Measurements from ENCODE around the gene ANGPTL5.

- no peak for TF ChIP-seq CTCF (IDR thresholded peaks at IDR 0.05)
- TF ChIP-seq POLR2AphosphoS5 (IDR thresholded peaks at IDR 0.05): no peak
- no peak for TF ChIP-seq POLR2A (IDR thresholded peaks at IDR 0.05)
Observed at GRCh38 chr11:101840704-101841103, 75.6 kb downstream of the ANGPTL5 start.

Measured in prostate gland (tissue), 2 donors.